Neutrophil (primary cell): ENCODE results near the gene UNC5B.

Source experiments
- H3K27ac ChIP-seq: fragments of 200-600 bp; sonication (generic); 2 replicates; pipeline ENCODE4 v1.5.1; 2016; ENCODE audit warnings: mild to moderate bottlenecking, moderate library complexity
- H3K27me3 ChIP-seq: fragments of 200-600 bp; sonication (generic); 2 replicates; pipeline ENCODE4 v1.6.0; 2016; ENCODE audit warnings: mild to moderate bottlenecking
- H3K36me3 ChIP-seq: fragments of 200-600 bp; sonication (generic); 2 replicates; pipeline ENCODE4 v1.5.1; 2017
- H3K4me1 ChIP-seq, 2 experiments: fragments of 200-600 bp in 1 of 2; sonication (generic) in 1 of 2; 1 replicate in 1 of 2; 2 replicates in 1 of 2; pipeline versions ENCODE4 v1.5.1 to v1.6.1; 2013 to 2016; ENCODE audit warnings: low read depth in 1 of 2, low read length in 1 of 2, mild to moderate bottlenecking in 1 of 2, moderate library complexity in 1 of 2; ENCODE audit not compliant: control insufficient read depth in 1 of 2, insufficient read depth in 1 of 2
- H3K4me3 ChIP-seq, 2 experiments: fragments of 200-600 bp in 1 of 2; sonication (generic) in 1 of 2; 1 replicate in 1 of 2; 2 replicates in 1 of 2; pipeline ENCODE4 v1.5.1; 2013 to 2016; ENCODE audit warnings: low read depth in 1 of 2, low read length in 1 of 2, mild to moderate bottlenecking in 1 of 2, moderate library complexity in 1 of 2
- H3K9me3 ChIP-seq: fragments of 200-600 bp; sonication (generic); 2 replicates; pipeline ENCODE4 v1.5.1; 2016
- TF ChIP-seq, protein P1 (sequence below): fragments of 200-600 bp; sonication (generic); IDR thresholded peaks from 2 replicates; pipeline ENCODE4 v1.5.1; 2016; ENCODE audit warnings: antibody characterized with exemption

Gene UNC5B

GRCh38 chr10:71348850-71349249, 136.5 kb downstream of the UNC5B start:
- H3K36me3 ChIP-seq, result no peaks in the 10 kb centered on the region
- H3K4me1 ChIP-seq, result peaks cover 16 to 20% of the 10 kb centered on the region in 2 experiments
- no peaks in the 10 kb centered on the region for H3K27me3 ChIP-seq
- no peaks in the 10 kb centered on the region for H3K9me3 ChIP-seq
- H3K27ac ChIP-seq, result no peak overlapping the region
- TF ChIP-seq, protein P1, sequence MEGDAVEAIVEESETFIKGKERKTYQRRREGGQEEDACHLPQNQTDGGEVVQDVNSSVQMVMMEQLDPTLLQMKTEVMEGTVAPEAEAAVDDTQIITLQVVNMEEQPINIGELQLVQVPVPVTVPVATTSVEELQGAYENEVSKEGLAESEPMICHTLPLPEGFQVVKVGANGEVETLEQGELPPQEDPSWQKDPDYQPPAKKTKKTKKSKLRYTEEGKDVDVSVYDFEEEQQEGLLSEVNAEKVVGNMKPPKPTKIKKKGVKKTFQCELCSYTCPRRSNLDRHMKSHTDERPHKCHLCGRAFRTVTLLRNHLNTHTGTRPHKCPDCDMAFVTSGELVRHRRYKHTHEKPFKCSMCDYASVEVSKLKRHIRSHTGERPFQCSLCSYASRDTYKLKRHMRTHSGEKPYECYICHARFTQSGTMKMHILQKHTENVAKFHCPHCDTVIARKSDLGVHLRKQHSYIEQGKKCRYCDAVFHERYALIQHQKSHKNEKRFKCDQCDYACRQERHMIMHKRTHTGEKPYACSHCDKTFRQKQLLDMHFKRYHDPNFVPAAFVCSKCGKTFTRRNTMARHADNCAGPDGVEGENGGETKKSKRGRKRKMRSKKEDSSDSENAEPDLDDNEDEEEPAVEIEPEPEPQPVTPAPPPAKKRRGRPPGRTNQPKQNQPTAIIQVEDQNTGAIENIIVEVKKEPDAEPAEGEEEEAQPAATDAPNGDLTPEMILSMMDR, result no peak
- no peak overlapping the region for H3K4me3 ChIP-seq

DNA sequence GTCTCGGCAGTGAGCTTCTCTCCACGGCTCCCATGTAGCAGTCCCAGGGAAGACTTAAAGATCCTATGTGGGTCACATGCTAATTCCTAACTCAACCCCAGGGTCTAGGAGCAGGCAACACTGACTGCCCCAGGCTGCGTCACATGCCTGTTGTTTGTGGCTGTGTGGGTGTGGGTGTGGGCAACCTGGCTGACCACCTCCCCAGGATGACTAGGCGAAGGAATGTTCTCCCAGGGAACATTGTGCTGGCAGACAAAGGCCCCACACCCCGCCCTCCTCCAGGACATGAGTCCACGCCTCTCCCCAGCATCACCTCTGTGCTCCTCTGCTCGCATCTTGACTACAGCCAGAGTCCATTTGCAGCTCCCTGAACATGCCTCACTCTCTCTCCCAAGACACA, 137.0 kb downstream of the UNC5B start:
- H3K36me3 ChIP-seq, result no peaks in the 10 kb centered on the region
- TF ChIP-seq, protein P1, result no peak
- no peaks in the 10 kb centered on the region for H3K9me3 ChIP-seq
- H3K27ac ChIP-seq, result no peak overlapping the region
- H3K4me1 ChIP-seq, result peaks cover 16 to 19% of the 10 kb centered on the region in 2 experiments
- H3K27me3 ChIP-seq, result no peaks in the 10 kb centered on the region
- H3K4me3 ChIP-seq, result no peak overlapping the region

GRCh38 chr10:71351087-71351486, 138.7 kb downstream of the UNC5B start:
- Histone ChIP-seq H3K27me3 (no peaks in the 10 kb centered on the region), H3K9me3 (no peaks in the 10 kb centered on the region), H3K36me3 (no peaks in the 10 kb centered on the region), H3K4me3 (no peak overlapping the region), H3K27ac (no peak overlapping the region), H3K4me1 (peaks cover 8 to 9% of the 10 kb centered on the region in 2 experiments)
- TF ChIP-seq, protein P1, result no peak

GRCh38 chr10:71351628-71352319, 139.4 kb downstream of the UNC5B start:
- Histone ChIP-seq H3K9me3 (no peaks in the 10 kb centered on the region), H3K36me3 (no peaks in the 10 kb centered on the region), H3K4me1 (peaks cover 8 to 9% of the 10 kb centered on the region in 2 experiments), H3K27me3 (no peaks in the 10 kb centered on the region), H3K4me3 (no peak overlapping the region), H3K27ac (no peak overlapping the region)
- TF ChIP-seq, protein P1, result no peak
